IMR-90 (cell line): ENCODE measurements around the gene DNAJC5G. TPM values are rescaled to one million over a fixed set of nuclear protein-coding genes. Genes with fewer than 3 reads are reported as not detected.

Experiments
- ATAC-seq: fragments of 200-7000 bp; cut with Tn5 transposase; 2 replicates; pipeline ENCODE4 v1.9.1; 2020; ENCODE audit warnings: low read depth, mild to moderate bottlenecking, moderate library complexity
- BruUV-seq: library from RNA; stranded (reverse); fragments of 400-500 nt; replicated peaks from 2 replicates; lab custom pipeline; 2021; lab: Mats Ljungman, UMichigan
- CTCF ChIA-PET: fragments of 300-600 bp; formaldehyde crosslinking; extraction: SDS; loops from one replicate; lab custom pipeline; 2021; ENCODE audit warnings: antibody characterized with exemption; lab: Yijun Ruan, JAX
- POLR2A ChIA-PET: fragments of 300-600 bp; sonication (Branson Sonifier 250); formaldehyde crosslinking; loops from one replicate; lab custom pipeline; 2022; ENCODE audit warnings: antibody characterized with exemption; ENCODE audit not compliant: unreplicated experiment; lab: Charles Lee
- DNase-seq: peaks from one replicate; pipeline ENCODE4 v3.0.0; 2013
- H2AFZ ChIP-seq: replicated peaks from 2 replicates; pipeline ENCODE3; 2013; ENCODE audit warnings: low read length, mild to moderate bottlenecking; ENCODE audit not compliant: poor library complexity
- H2AK5ac ChIP-seq: 2 replicates; pipeline ENCODE4 v1.6.1; 2013; ENCODE audit warnings: low read depth, low read length, inconsistent platforms
- H2AK9ac ChIP-seq: replicated peaks from 2 replicates; pipeline ENCODE3; 2013; ENCODE audit warnings: mild to moderate bottlenecking, low read depth, low read length, moderate library complexity; ENCODE audit not compliant: poor library complexity
- H2BK120ac ChIP-seq: 2 replicates; pipeline ENCODE4 v1.6.1; 2013; ENCODE audit warnings: low read depth, low read length, inconsistent platforms
- H2BK15ac ChIP-seq: 3 replicates; pipeline ENCODE4 v1.6.1; 2013; ENCODE audit warnings: low read depth, low read length, inconsistent platforms
- H2BK20ac ChIP-seq: 2 replicates; pipeline ENCODE4 v1.6.1; 2013; ENCODE audit warnings: low read depth, mild to moderate bottlenecking, inconsistent platforms, low read length, moderate library complexity
- H2BK5ac ChIP-seq: 2 replicates; pipeline ENCODE4 v1.6.1; 2013; ENCODE audit warnings: mild to moderate bottlenecking, low read depth, low read length, inconsistent platforms; ENCODE audit not compliant: poor library complexity, severe bottlenecking
- H3K14ac ChIP-seq: replicated peaks from 2 replicates; pipeline ENCODE4 v1.6.1; 2013; ENCODE audit warnings: low read depth, low read length, inconsistent platforms
- H3K18ac ChIP-seq: 2 replicates; pipeline ENCODE4 v1.6.1; 2013; ENCODE audit warnings: low read depth, low read length, control low read depth
- H3K23ac ChIP-seq: 2 replicates; pipeline ENCODE4 v1.6.1; 2013; ENCODE audit warnings: low read depth, low read length, inconsistent platforms
- H3K27ac ChIP-seq: 2 replicates; pipeline ENCODE4 v1.5.1; 2013; ENCODE audit warnings: mild to moderate bottlenecking, control low read depth, low read length; ENCODE audit not compliant: insufficient read depth
- H3K27me3 ChIP-seq: 2 replicates; pipeline ENCODE4 v1.6.1; 2013; ENCODE audit warnings: low read length; ENCODE audit not compliant: control insufficient read depth, insufficient read depth
- H3K36me3 ChIP-seq: 2 replicates; pipeline ENCODE4 v1.6.1; 2013; ENCODE audit warnings: low read length, mixed read lengths; ENCODE audit not compliant: control insufficient read depth, insufficient read depth
- H3K4ac ChIP-seq: 2 replicates; pipeline ENCODE4 v1.6.1; 2013; ENCODE audit warnings: low read depth, low read length, inconsistent platforms
- H3K4me1 ChIP-seq: 2 replicates; pipeline ENCODE4 v1.6.1; 2013; ENCODE audit warnings: low read length, mixed read lengths; ENCODE audit not compliant: control insufficient read depth, insufficient read depth
- H3K4me2 ChIP-seq: 2 replicates; pipeline ENCODE4 v1.6.1; 2013; ENCODE audit warnings: low read depth, mild to moderate bottlenecking, control low read depth, low read length, moderate library complexity
- H3K4me3 ChIP-seq: 2 replicates; pipeline ENCODE4 v1.5.1; 2013; ENCODE audit warnings: low read depth, mild to moderate bottlenecking, control low read depth, low read length, moderate library complexity; ENCODE audit not compliant: insufficient read depth
- H3K56ac ChIP-seq: 2 replicates; pipeline ENCODE4 v1.6.1; 2013; ENCODE audit warnings: low read length, inconsistent platforms; ENCODE audit not compliant: insufficient read depth; ENCODE audit errors: extremely low read depth
- H3K79me1 ChIP-seq, 2 experiments: 2 replicates each; pipeline ENCODE4 v1.6.1; 2013; ENCODE audit warnings: low read length in 2 of 2, inconsistent platforms in 1 of 2, low read depth in 1 of 2
- H3K9ac ChIP-seq: 2 replicates; pipeline ENCODE4 v1.6.1; 2013; ENCODE audit warnings: low read depth, low read length, control low read depth
- H3K9me1 ChIP-seq: 2 replicates; pipeline ENCODE4 v1.6.1; 2013; ENCODE audit warnings: low read length, inconsistent platforms; ENCODE audit not compliant: insufficient read depth
- H3K9me3 ChIP-seq: 2 replicates; pipeline ENCODE4 v1.6.1; 2013; ENCODE audit warnings: low read length; ENCODE audit not compliant: control insufficient read depth, insufficient read depth
- H4K20me1 ChIP-seq: 2 replicates; pipeline ENCODE4 v1.6.1; 2013; ENCODE audit warnings: low read length, inconsistent platforms; ENCODE audit not compliant: insufficient read depth
- H4K5ac ChIP-seq: 2 replicates; pipeline ENCODE4 v1.6.1; 2013; ENCODE audit warnings: mild to moderate bottlenecking, low read depth, low read length, control low read depth
- H4K8ac ChIP-seq, 2 experiments: 2 replicates each; pipeline ENCODE4 v1.6.1; 2013; ENCODE audit warnings: low read depth in 2 of 2, low read length in 2 of 2, control low read depth in 1 of 2, inconsistent platforms in 1 of 2
- H4K91ac ChIP-seq: 2 replicates; pipeline ENCODE4 v1.6.1; 2013; ENCODE audit warnings: low read depth, low read length, inconsistent platforms; ENCODE audit not compliant: insufficient read depth
- BHLHE40 ChIP-seq: fragments of 150-350 bp; IDR thresholded peaks from 2 replicates; pipeline ENCODE4 v1.6.1; 2016; ENCODE audit warnings: mild to moderate bottlenecking, low read depth, low read length
- CEBPB ChIP-seq: IDR thresholded peaks from 2 replicates; pipeline ENCODE4 v1.6.1; 2012; ENCODE audit warnings: low read depth, low read length, improper control_type of control experiment
- CHD1 ChIP-seq: IDR thresholded peaks from 2 replicates; pipeline ENCODE4 v1.6.1; 2012; ENCODE audit warnings: low read depth, low read length, improper control_type of control experiment
- WGBS, 2 experiments: methylation state at CpG; one replicate each; pipeline versions ENCODE4 v1.1.5 to v1.1.7; 2013; ENCODE audit warnings: missing lambda C conversion rate in 2 of 2; ENCODE audit not compliant: insufficient read length in 1 of 2; ENCODE audit errors: extremely low coverage in 2 of 2; 5-methylcytosine and 5-hydroxymethylcytosine counted together
- dilution Hi-C: fragments of 300-500 bp; cut with HindIII; formaldehyde crosslinking; loops from one replicate; pipeline ENCODE4 v1.14.3; 2018; ENCODE audit warnings: low sequenced_read_pairs; ENCODE audit not compliant: unreplicated experiment
- in situ Hi-C: fragments of 300-500 bp; cut with MboI; formaldehyde crosslinking; loops from 3 replicates; pipeline ENCODE4 v1.14.3; 2019; ENCODE audit warnings: low sequenced_read_pairs, inconsistent platforms, mixed read lengths
- intact Hi-C: fragments of 100-400 bp; cut with micrococcal nuclease; formaldehyde crosslinking; loops from 2 replicates; pipeline ENCODE4 v1.10.0; 2022
- polyA plus RNA-seq, 3 experiments: library from polyadenylated mRNA; depleted of rRNA; stranded (reverse); fragments of >200 nt; gene quantifications; 2 replicates each; pipeline ENCODE4 v1.2.3, GENCODE V29; 2012; ENCODE audit warnings: low replicate concordance in 1 of 3
- total RNA-seq: library from RNA; depleted of rRNA; stranded (reverse); fragments of >200 nt; gene quantifications from 2 replicates; pipeline ENCODE4 v1.2.3, GENCODE V29; 2012

DNAJC5G gene
- total and polyA plus RNA-seq, 2 of the 4 experiments (the other 2 are of a cell fraction) = not detected

DNA sequence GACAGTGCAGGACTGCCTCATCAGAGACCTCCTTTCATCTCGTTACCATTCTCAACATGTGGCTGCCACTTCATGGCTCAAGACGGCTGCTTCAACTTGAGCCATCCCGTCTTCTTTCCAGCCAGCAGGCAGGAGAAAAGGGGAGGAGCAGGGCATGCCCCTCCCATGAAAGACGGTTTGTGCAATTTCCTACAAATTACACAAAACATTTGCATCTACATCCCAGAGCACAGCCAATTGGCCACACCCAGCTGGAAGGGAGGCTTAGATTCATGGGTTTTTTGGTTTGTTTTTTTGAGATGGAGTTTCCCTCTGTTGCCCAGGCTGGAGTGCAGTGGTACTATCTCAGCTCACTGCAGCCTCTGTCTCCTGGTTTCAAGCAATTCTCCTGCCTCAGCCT lies 21.2 kb downstream of the DNAJC5G start:
- Histone ChIP-seq H3K9me1 (peaks cover 13% of the 10 kb centered on the region), H2AK9ac (no peak overlapping the region), H3K23ac (no peak overlapping the region), H3K27ac (no peak overlapping the region), H3K36me3 (no peaks in the 10 kb centered on the region), H3K4me3 (no peak overlapping the region), H2BK20ac (no peak overlapping the region), H4K8ac (no peak overlapping the region), H4K91ac (no peak overlapping the region), H3K27me3 (peaks cover 8% of the 10 kb centered on the region), H3K56ac (no peak overlapping the region), H2BK15ac (no peak overlapping the region), H3K4me1 (peaks cover 10% of the 10 kb centered on the region), H3K4me2 (no peak overlapping the region), H4K5ac (no peak overlapping the region), H3K79me1 (no peaks in the 10 kb centered on the region), H2AK5ac (no peak overlapping the region), H3K14ac (no peak overlapping the region), H3K18ac (no peak overlapping the region), H2BK5ac (no peak overlapping the region), H3K9ac (no peak overlapping the region), H3K4ac (no peak overlapping the region), H3K9me3 (no peaks in the 10 kb centered on the region), H2AFZ (no peak overlapping the region), H2BK120ac (no peak overlapping the region), H4K20me1 (no peaks in the 10 kb centered on the region; the same call in 1 of the 2 replicates)
- WGBS, 2 experiments = no CpG with 5 or more reads among the region's 4 CpGs
- no TSS peak for BruUV-seq
- dilution Hi-C loops = no loop called here
- no peak for TF ChIP-seq CEBPB
- TF ChIP-seq BHLHE40 = no peak
- no peak for TF ChIP-seq CHD1
- DNase-seq (no peak), ATAC-seq (no peak)
- CTCF ChIA-PET = interaction anchor here (1.7 kb wide), 1 partner anchor 17 kb away, joined by 6 read pairs; no protein-coding TSS in a partner anchor
- intact Hi-C loops = no loop called here
- in situ Hi-C loops = no loop called here
- POLR2A ChIA-PET = no interaction called here
